Neural cell (in vitro differentiated cells): Measurements from ENCODE around the gene CCND3. TPM values are rescaled to one million over a fixed set of nuclear protein-coding genes. Genes with fewer than 3 reads are reported as not detected.

Experiments
- H2AFZ ChIP-seq: fragments of 200-600, 300-800 bp; sonication (generic), shearing (Covaris generic); 2 replicates; pipeline ENCODE4 v1.6.0; 2014; ENCODE audit warnings: low read depth, mild to moderate bottlenecking, antibody characterized with exemption, low read length, moderate library complexity
- H3F3A ChIP-seq: fragments of 200-600 bp; shearing (Covaris generic); 2 replicates; pipeline ENCODE4 v1.6.1; 2016; ENCODE audit warnings: mild to moderate bottlenecking, moderate library complexity, mixed read lengths, antibody characterized with exemption, low read length; ENCODE audit not compliant: insufficient read depth, poor library complexity, severe bottlenecking
- H3K27ac ChIP-seq: fragments of 200-600, 300-800 bp; sonication (generic), shearing (Covaris generic); 2 replicates; pipeline ENCODE4 v1.5.1; 2014; ENCODE audit warnings: mild to moderate bottlenecking, low read length, moderate library complexity
- H3K27me3 ChIP-seq: fragments of 300-800, 200-600 bp; sonication (generic), shearing (Covaris generic); 2 replicates; pipeline ENCODE4 v1.6.0; 2014; ENCODE audit warnings: mild to moderate bottlenecking, low read depth, low read length, moderate library complexity; ENCODE audit not compliant: insufficient read depth
- H3K36me3 ChIP-seq: fragments of 300-800, 200-600 bp; sonication (generic), shearing (Covaris generic); 2 replicates; pipeline ENCODE4 v1.5.1; 2014; ENCODE audit warnings: mild to moderate bottlenecking, antibody characterized with exemption, low read length, moderate library complexity; ENCODE audit not compliant: insufficient read depth
- H3K4me2 ChIP-seq: fragments of 300-800, 200-600 bp; sonication (generic), shearing (Covaris generic); 2 replicates; pipeline ENCODE4 v1.6.0; 2014; ENCODE audit warnings: mild to moderate bottlenecking, low read length
- H3K4me3 ChIP-seq: fragments of 300-800, 200-600 bp; sonication (generic), shearing (Covaris generic); 2 replicates; pipeline ENCODE4 v1.5.1; 2014; ENCODE audit warnings: mild to moderate bottlenecking, low read length, moderate library complexity
- H3K79me2 ChIP-seq: fragments of 200-600 bp; shearing (Covaris generic); replicated peaks from 2 replicates; pipeline ENCODE4 v1.6.0; 2014; ENCODE audit warnings: mild to moderate bottlenecking, low read length, moderate library complexity; ENCODE audit not compliant: insufficient read depth
- H3K9ac ChIP-seq: fragments of 300-800, 200-600 bp; sonication (generic), shearing (Covaris generic); 2 replicates; pipeline ENCODE4 v1.6.1; 2016; ENCODE audit warnings: mild to moderate bottlenecking, low read length, mixed read lengths
- H3K9me2 ChIP-seq: fragments of 200-600 bp; shearing (Covaris generic); 2 replicates; pipeline ENCODE4 v1.6.1; 2016; ENCODE audit warnings: mild to moderate bottlenecking, low read length, mixed read lengths; ENCODE audit not compliant: insufficient read depth
- H3K9me3 ChIP-seq: fragments of 200-600, 300-800 bp; sonication (generic), shearing (Covaris generic); 2 replicates; pipeline ENCODE4 v1.6.1; 2016; ENCODE audit warnings: mild to moderate bottlenecking, mixed run types, low read length, moderate library complexity, mixed read lengths
- H4K20me1 ChIP-seq: fragments of 200-600 bp; shearing (Covaris generic); 2 replicates; pipeline ENCODE4 v1.6.1; 2016; ENCODE audit warnings: mild to moderate bottlenecking, mixed run types; ENCODE audit not compliant: insufficient read depth
- CTCF ChIP-seq: fragments of 450-650 bp; IDR thresholded peaks from 2 replicates; pipeline ENCODE4 v1.5.1; 2014; ENCODE audit warnings: antibody characterized with exemption, mild to moderate bottlenecking, moderate library complexity; ENCODE audit not compliant: poor library complexity, severe bottlenecking
- EP300 ChIP-seq: fragments of 450-650 bp; conservative IDR thresholded peaks from 2 replicates; pipeline ENCODE4 v1.6.1; 2014; ENCODE audit warnings: antibody characterized with exemption, mild to moderate bottlenecking, moderate library complexity; ENCODE audit not compliant: poor library complexity, severe bottlenecking
- EZH2 ChIP-seq: fragments of 200-600, 300-800 bp; shearing (Covaris generic), sonication (generic); IDR thresholded peaks from 2 replicates; pipeline ENCODE4 v1.6.1; 2014; ENCODE audit warnings: antibody characterized with exemption, low read length, borderline replicate concordance, mild to moderate bottlenecking; ENCODE audit not compliant: insufficient read depth, poor library complexity, severe bottlenecking
- MXI1 ChIP-seq: fragments of 450-650 bp; conservative IDR thresholded peaks from 2 replicates; pipeline ENCODE4 v1.6.1; 2014; ENCODE audit warnings: antibody characterized with exemption, mild to moderate bottlenecking; ENCODE audit not compliant: poor library complexity, severe bottlenecking
- POLR2AphosphoS5 ChIP-seq: IDR thresholded peaks from 2 replicates; pipeline ENCODE4 v1.6.1; 2012
- RAD21 ChIP-seq: fragments of 450-650 bp; conservative IDR thresholded peaks from 2 replicates; pipeline ENCODE4 v1.6.1; 2014; ENCODE audit warnings: antibody characterized with exemption, mild to moderate bottlenecking, moderate library complexity
- REST ChIP-seq: IDR thresholded peaks from 2 replicates; pipeline ENCODE4 v1.6.1; 2012; ENCODE audit warnings: borderline replicate concordance
- SMC3 ChIP-seq: fragments of 450-650 bp; conservative IDR thresholded peaks from 2 replicates; pipeline ENCODE4 v1.6.1; 2014; ENCODE audit warnings: antibody characterized with exemption, mild to moderate bottlenecking, moderate library complexity; ENCODE audit not compliant: poor library complexity
- TAF1 ChIP-seq: IDR thresholded peaks from 2 replicates; pipeline ENCODE4 v1.6.1; 2012; ENCODE audit warnings: low read depth
- polyA plus RNA-seq: library from polyadenylated mRNA; depleted of rRNA; stranded (reverse); fragments of >200 nt; gene quantifications from 2 replicates; pipeline ENCODE4 v1.2.3, GENCODE V29; 2014

Gene CCND3
- polyA plus RNA-seq, 1 donor from 2014 or later = 15.7 TPM

- Histone ChIP-seq H3K4me2 (no peak overlapping the region), H3K9me2 (no peaks in the 10 kb centered on the region), H3F3A (no peaks in the 10 kb centered on the region), H3K4me3 (no peak overlapping the region), H3K36me3 (no peaks in the 10 kb centered on the region), H3K79me2 (no peaks in the 10 kb centered on the region), H3K27ac (no peak overlapping the region), H3K9ac (no peak overlapping the region), H2AFZ (no peak overlapping the region), H4K20me1 (no peaks in the 10 kb centered on the region), H3K9me3 (no peaks in the 10 kb centered on the region), H3K27me3 (no peaks in the 10 kb centered on the region)
- TF ChIP-seq POLR2AphosphoS5 = no peak
- no peak for TF ChIP-seq TAF1
- TF ChIP-seq EP300 = no peak
- no peak for TF ChIP-seq CTCF
- TF ChIP-seq MXI1 = no peak
- no peak for TF ChIP-seq REST
- no peak for TF ChIP-seq RAD21
- TF ChIP-seq SMC3 = no peak
- no peak for TF ChIP-seq EZH2
These were observed 16.6 kb upstream of the CCND3 start for GRCh38 chr6:41958022-41958856.

GRCh38 chr6:41957117-41957516 lies 15.5 kb upstream of the CCND3 start:
- no peaks in the 10 kb centered on the region for H4K20me1 ChIP-seq
- no peak overlapping the region for H3K4me2 ChIP-seq
- H3F3A ChIP-seq = no peaks in the 10 kb centered on the region
- H2AFZ ChIP-seq = no peak overlapping the region
- H3K9me2 ChIP-seq = no peaks in the 10 kb centered on the region
- H3K36me3 ChIP-seq = no peaks in the 10 kb centered on the region
- TF ChIP-seq SMC3 = no peak
- no peak for TF ChIP-seq POLR2AphosphoS5
- TF ChIP-seq EP300 = no peak
- TF ChIP-seq REST = no peak
- TF ChIP-seq EZH2 = no peak
- no peak for TF ChIP-seq RAD21
- TF ChIP-seq TAF1 = no peak
- no peak for TF ChIP-seq CTCF
- TF ChIP-seq MXI1 = no peak
- no peaks in the 10 kb centered on the region for H3K79me2 ChIP-seq
- H3K27ac ChIP-seq = no peak overlapping the region
- H3K9me3 ChIP-seq = no peaks in the 10 kb centered on the region
- H3K27me3 ChIP-seq = no peaks in the 10 kb centered on the region
- H3K9ac ChIP-seq = no peak overlapping the region
- H3K4me3 ChIP-seq = no peak overlapping the region
